Iris pigment epithelial cell (primary cell): ENCODE measurements around the gene ST6GALNAC1.
"Not testable (repeated sequence)": the region's sequence is repeated elsewhere in the genome, so short reads cannot be mapped to it uniquely, and the experiment has no call there.

ENCODE experiments used
- DNase-seq: peaks from one replicate; pipeline ENCODE4 v3.0.0-alpha.2; 2011; ENCODE audit warnings: low read depth

Gene ST6GALNAC1

DNA sequence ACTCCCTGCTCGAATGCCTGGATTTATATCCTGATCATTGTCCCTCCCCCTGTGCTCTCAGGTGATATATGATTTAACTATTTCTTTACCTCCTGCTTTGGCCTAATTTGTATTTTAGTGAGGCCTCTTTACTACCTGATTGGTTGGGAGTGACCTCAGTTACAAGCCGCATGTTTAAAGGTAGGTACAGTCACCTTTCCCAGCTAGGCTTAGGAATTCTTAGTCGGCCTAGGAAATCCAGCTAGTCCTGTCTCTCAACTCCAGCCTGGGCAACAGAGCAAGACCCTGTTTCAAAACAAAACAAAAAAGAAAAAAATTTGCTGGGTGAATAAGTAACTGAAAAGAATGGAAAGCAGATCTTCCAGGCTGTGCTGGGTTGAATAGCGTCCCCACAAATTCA lies 31.1 kb downstream of the ST6GALNAC1 start:
- DNase-seq = no peak

DNA sequence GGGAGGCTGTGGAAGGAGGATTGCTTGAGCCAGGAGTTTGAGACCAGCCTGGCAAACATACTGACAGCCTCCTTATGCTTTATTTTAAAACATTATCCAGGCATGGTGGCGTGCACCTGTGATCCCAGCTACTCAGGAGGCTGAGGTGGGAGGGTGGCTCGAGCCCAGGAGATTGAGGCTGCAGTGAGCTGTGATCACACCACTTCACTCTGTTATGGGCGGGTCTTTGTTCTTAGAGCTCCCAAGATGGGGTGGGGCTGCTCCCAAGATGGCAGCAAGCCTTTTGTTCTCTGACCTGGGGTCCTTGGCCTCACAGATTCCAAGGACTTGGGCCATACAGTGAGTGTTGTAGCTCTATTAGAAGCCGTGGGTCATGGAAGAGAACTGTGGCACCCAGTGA lies 31.8 kb downstream of the ST6GALNAC1 start:
- DNase-seq = no peak

DNA sequence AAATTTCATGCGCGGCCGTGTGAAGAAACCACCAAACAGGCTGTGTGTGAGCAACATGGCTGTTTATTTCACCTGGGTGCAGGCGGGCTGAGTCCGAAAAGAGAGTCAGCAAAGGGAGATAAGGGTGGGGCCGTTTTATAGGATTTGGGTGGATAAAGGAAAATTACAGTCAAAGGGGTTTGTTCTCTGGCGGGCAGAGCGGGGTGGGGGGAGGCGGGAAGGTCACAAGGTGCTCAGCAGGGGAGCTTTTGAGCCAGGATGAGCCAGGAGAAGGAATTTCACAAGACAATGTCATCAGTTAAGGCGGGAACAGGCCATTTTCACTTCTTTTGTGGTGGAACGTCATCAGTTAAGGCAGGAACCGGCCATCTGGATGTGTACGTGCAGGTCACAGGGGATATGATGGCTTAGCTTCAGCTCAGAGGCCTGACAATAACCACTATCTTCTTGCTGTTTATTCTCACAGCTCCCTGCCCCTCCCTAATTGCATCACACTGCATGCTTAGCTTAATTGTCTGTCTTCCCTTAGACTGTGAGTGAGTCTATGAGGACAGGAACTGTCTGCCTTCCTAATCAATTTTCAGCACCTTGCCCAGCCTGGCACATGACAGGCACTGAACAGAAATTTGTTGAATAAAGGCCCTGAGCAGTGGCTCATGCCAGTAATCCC lies 32.3 kb downstream of the ST6GALNAC1 start:
- DNase-seq = peak; percentile 16

DNA sequence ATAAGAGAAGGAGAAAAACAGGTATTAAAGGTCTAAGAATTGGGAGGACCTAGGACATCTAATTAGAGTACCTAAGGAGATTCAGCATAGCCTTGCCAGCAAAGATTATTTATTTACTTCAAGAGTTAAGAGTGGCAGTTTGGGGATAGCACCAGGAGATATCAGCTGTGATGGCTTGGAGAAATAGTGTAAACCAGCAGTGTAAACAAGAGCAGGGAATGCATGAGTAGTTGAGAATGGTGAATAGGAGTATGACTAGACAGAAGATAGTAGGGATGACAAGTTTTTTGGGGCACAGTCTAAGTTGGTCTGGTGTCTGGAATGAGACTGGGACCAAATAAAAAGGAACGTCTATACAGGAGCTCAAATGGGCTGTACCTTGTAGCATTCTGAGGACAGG lies 36.9 kb downstream of the ST6GALNAC1 start:
- not testable (repeated sequence) for DNase-seq

DNA sequence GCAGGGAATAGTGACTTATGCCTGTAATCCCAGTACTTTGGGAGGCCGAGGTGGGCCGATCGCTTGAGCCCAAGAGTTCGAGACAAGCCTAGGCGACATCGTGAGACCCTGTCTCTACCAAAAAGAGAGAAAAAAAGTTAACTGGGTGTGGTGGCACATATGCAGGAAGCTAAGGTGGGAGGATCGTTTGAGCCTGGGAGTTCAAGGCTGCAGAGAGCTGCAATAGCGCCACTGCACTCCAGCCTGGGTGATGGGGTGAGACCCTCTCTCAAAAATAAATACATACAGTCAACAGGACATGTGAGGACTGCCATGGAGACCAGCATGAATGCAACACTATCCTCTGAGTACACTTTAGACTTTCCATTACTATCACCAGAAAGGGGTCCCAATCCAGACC lies 42.5 kb downstream of the ST6GALNAC1 start:
- DNase-seq = no peak

DNA sequence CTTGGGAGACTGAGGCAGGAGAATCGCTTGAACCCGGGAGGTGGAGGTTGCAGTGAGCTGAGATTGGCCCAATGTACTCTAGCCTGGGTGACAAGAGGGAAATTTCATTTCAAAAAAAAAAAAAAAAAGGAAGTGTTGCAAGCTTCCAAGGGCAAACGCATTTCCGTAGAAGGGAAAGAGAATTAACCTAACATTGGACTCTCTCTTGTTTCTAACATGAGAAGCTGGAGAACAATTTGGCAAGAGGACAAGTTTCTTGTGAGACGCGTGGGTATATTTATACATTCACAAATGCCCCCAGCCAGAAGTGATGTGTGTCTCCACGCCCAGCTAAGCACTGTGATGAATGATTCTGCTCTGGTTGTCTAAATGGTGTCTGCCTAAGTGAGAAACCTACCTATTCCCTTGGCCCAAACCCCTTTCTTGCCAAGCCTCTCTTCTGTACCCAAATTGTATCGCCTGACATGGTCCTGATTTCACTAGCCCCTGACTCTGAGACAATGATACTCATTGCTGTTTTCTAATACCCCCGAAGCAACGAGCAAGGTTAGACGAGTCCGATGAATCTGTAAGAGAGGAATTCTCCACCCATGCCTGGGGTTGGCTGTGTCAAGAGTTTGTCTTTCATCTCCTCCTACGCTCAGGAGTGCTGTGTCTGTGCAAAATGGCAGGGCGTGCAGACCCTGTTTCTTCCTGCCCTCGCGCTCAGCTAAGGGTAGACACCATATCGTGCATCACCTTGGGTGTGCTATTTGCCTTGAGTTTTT lies 43.7 kb downstream of the ST6GALNAC1 start:
- DNase-seq = peak; percentile 31

DNA sequence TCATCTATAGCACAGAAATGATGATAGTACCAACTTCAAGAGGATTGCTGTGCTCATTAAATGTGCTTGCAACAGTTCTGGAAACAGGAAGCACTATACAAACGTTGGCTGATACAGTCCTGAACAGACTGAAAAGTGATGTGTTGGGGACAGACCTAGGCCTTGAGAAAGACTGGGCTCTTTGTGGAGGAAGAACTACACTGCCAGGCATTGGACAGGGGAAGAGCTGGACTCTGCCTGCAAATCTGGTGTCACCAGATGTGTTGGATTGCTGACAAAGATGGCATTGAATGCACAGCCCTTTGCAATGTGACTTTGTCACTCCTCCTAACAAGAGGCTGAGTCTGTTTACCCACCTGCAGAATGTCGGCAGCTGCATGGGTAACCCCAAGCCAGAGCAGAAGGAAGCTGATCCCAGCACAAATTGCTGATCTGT lies 45.5 kb downstream of the ST6GALNAC1 start:
- DNase-seq = no peak

DNA sequence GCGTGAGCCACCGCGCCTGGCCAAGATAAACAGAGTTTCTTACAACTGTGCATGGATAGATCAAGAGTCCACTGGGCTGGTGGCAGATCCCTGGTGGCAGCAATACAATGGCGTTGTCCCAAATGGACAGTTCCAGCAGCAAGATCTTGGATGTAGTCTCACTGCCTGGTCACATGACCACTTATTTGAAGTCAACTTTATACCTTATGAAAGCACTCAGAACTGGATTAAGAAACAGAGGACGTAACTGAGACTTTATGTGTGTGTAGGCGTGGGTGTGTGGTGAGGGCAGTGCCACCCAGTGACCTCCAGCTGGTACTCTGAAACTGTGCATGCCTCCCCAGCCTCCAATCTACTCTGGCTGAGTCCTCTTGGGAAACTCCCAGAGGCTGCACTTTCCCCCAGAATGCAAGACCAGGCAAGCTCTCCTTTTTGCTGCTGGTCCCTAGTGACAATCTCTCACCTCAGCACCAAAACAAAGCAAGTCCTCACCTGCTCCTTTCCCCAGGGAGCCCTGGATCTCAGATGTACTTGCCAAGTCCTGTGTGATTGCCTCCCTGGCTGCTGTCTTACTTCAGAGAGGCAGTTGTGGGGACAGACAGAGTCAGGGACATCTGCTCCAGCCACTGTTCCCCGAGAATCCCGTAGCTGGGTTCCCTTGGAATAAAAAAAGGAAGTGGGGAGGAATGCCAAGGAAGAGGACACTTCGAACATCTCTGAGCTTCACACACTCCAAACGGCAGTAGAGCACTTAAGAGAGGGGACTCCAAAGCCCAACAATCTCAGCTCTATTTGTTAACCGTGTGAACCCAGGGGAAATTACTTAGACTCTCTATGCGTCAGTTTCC lies 46.2 kb downstream of the ST6GALNAC1 start:
- no peak for DNase-seq

DNA sequence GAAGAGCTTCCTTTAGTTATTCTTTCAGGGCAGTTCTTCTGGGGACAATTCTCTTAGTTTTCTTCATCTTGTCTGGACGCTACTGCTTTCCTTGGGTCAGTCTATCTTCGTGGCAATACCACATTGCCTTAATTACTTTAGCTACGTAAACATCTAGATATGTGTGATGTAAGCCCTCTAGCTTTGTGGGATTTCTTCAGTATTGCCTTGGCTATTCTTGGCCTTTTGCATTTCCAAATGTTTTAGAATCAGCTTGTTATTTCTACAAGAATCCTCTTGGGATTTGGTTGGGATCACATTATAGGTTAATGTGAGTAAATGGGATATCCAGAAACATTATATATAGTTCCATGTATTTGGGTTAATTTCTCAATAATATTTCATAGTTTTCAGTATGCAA lies 48.9 kb downstream of the ST6GALNAC1 start:
- no peak for DNase-seq

DNA sequence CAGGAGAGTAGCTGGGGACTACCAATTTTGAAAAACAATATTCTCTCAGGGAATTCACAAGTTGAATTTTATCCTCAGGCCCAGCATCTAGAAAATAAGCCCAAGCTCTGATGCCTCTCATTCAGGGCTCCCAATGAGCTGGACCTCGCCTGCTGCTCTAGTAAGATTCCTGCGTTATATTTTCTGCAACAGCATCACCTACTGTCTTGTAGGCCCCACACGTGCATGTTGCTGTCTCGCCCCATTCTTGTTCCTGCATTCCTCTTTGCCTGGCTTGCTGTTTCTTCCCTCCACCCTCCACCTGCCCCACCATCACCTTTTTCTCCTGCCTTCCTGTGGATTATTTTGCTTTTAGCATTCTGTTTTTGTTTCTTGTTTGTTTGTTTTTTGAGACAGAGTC lies 49.6 kb downstream of the ST6GALNAC1 start:
- DNase-seq = no peak

DNA sequence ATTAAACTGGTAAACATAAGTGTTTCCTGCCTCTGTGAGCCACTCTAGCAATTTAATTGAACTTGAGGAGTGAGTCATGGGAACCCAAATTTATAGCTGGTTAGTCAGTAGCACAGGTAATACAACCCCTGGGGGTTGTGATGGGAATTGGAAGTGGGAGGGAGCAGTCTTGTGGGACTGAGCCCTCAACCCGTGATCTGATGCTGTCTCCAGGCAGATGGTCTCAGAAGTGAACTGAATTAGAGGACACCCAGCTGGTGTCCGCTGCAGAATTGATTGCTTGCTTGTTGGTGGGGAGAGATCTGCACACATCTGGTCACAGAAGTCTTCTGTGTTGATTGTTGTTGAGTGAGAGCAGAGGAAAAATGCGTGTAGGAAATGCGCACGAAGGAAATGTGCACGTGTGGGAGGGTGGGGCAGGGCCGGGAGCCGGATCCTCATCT lies 50.2 kb downstream of the ST6GALNAC1 start:
- no peak for DNase-seq

DNA sequence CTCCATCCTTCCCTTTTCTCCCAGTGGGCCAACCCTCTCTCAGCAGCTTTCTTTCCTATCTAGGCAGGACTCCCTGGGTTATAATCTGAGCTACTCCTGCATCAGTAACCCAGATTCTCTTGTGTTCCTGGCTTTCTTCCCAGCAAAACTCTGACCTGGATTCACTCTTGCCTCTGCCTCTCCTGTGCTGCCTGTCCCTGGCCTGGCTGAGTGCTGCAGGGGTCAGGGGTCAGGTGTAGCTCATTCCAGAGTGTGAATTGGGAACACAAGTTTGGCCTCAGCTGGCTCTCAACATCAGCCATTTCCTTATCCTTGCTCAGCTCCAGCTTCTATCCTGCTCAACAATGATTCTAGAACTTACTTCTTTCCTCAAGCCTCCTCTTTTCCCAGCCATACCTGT lies 55.4 kb downstream of the ST6GALNAC1 start:
- DNase-seq = no peak

DNA sequence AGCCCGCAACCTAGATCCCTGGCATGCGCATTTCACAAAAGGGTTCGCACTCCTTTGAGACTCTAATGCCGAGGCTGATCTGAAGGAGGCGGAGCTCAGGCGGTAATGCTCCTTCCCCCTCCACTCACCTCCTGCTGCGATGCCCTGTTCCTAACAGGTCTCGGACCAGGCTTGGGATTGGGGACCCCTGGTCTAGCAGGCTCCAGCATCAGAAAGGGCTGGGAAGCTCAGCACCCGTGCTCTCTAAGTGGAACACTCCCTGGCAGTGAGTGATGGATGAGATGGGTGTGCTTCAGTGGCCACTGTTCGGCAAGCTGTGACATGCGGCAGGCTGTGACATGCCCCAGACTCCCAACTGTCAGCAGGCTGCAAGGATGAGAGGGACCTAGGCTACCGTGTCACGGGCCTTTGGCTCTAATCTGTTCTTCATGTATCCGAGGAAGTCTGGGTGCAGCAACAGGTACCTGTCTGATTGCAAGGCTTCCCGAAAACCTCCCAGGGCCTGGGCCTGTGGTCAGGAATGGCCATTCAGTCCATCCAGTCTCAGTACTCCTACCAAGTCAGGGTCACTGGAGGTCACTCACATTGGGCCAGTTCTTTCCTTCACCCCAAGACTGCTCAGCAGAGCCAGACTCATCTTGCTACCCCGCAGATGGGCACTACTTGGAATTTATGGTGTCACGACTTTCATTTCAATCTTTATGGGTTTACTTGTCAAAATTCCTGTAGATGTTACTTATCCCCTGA lies 56.6 kb downstream of the ST6GALNAC1 start:
- DNase-seq = no peak

DNA sequence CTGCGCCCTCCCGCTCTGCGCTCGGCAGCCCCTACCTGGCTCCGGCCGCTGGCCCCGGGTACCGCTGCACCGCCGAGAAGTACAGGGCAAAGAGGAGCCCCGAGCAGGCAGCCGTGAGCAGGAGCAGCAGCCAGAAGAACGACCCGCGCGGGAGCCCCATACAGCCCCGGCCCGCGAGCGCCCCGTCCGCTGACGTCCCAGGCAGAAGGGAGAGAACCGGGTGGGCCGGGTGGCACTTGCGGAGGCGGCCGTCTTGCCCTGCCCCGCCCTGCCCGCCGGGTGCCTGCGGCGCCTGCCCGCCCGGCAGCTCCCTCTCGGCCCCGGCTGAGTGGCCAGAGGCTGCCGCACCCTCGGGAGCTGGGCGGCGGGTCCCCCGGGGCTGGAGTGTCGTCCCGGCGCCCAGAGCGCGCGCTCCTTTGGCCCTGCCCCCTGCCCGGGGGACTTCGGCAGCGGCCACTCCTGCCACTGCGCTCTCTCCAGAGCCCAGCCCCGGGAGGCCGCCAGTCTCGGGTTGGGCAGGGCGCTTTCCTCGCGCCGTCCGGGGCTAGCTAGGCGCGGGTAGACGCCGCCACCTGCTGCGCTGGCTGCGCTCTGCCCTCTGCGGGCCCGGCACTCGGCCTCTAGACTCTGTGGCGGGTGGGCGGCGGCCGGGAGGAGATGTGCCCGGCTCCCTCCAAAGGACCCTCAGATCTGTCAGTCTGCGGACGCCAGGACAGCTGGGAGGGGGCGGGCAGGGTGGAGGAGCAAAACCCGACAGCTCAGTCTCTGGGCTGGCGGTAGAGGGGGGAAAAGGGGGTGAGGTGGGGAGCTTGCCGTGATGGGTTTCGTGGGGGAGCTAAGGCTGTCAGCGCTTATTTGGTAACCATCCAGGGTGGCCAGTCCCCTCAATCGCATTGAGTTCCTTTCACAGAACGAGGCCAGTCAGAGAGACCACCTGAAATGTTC lies 57.6 kb downstream of the ST6GALNAC1 start, which contains the start of gene ST6GALNAC2:
Gene ST6GALNAC2 (minus strand): TSS at position 212 of the 945 bp plus-strand sequence. CDS start 52 bp downstream, at position 160.
- DNase-seq = peak; percentile 33

DNA sequence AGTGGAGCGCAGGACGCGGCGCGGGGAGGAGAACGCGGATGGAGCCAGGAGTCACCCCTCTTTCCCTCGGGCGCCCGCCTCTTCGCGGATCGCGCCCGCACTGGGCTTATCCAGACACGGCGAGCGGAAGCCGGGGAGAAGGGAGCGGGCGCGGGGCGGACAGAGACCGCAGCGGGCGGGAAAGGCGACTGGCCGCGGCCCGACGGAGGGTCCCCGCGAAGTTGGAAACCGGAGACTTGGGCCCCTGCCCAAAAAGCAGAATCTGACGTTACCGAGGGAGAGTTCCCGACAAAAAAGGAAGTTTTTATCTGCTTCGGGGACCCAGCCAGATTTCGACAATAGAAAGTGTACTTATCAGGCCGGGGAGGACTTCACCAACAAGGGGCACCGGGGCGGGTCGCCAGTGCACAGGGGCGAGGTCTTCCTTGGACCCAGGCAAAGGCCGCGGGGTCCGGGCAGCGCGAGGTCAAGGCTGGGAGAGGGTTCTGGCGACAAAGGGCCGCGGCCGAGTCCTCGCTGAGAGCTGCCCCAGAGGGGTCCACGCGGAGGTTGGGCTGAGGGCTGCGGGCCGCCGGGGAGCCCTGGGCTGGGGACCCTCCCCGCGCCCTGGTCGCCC lies 58.4 kb downstream of the ST6GALNAC1 start:
- DNase-seq = peak; percentile 30

DNA sequence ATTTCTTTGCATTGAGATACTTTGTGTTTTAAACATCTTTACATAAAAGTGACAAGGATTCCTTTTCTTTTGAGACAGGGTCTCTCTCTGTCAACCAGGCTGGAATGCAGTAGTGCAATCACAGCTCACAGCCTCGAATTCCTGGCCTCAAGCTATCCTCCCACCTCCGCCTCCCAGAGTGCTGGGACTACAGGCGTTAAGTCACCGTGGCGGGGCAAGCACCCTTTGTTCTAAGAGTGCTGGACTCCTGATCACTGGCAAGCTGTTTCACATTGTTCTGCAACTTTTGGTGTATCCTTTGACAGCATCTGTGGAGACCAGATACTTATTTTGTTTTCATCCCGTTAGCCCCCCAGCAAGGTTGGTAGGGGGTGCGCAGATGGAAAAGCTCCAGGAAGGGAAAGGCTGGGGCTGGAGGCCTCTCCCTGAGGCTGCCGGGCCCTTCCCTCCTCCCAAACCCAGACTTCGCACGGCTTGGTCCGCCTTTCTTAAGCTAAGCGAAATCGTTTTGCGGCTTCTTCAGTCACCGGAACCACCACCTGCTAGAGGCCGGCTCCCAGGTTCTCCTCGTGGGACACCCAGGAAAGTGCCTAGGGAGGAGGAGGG lies 59.0 kb downstream of the ST6GALNAC1 start:
- no peak for DNase-seq

DNA sequence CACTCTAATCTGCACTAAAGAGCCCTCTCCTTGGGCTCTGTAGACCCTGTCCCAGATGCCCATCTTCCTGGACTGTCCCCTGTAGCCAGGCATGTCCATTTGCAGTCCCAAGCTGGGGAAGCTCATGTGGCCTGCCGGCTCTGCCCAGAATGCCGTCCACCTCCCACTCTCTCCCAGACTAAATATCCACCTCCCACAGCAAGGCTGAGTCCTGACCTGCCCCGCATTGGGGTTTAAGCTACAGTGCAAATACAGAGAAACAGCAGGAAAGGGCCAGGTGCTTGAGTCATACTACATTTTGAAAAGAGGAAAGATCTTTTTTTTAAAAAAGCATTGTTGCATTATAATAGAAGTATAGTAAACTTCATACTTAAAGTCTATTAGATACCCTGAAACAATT lies 60.9 kb downstream of the ST6GALNAC1 start:
- no peak for DNase-seq

DNA sequence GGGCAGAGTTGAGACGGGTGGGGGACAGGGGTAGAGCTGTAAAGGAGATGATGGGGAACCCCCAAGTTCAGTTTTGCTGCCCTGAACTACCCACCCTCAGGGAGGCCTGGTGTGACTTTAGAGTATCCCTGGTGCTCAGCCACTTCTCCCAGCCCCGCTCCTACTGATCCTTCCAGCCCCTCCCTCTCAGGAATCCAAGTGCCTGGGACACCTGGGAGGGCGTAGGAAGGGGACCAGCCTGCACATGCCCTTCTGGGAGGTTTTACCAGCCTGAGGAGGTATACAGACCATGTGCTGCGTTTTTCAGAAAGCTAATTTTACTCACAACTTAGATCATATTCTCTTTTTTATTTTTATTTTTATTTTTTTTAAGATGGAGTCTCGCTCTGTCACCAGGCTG lies 62.0 kb downstream of the ST6GALNAC1 start:
- DNase-seq = no peak

DNA sequence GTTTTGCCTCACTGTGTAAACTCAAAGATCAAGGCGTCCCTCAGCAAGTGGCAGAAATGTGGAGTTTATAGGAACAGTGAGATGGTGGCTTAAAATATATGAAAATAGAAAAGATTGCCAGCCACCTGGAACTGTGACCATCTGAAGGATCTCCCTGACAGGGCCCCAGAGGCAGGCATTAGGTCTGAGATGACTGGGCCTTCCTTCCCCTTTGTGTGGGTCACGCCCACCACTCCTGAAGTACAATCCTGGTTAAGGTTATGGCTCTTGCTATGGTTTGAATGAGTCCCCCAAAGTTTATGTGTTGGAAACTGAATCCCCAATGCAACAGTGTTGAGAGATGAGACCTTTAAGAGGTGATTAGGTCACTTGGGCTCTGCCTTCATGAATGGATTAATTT lies 64.3 kb downstream of the ST6GALNAC1 start:
- DNase-seq = no peak

DNA sequence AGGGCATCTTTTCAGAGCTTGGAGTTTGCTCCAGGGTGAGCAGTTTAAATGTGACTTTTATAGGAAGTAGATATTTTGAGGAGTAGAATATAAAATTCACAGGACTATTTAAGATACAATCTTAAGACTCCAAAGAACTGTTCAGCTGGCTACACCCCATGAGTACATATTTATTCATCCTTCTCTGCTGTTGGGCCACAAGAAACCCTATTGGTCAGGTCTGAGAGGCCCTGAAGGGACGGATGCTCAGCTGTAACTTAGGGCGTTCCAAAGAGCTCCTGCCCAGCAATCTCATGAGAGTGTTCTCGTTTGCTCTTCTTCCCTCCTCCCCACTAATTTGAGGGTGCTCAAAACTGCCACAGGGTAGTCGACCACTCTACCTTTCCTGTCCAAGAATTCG lies 65.2 kb downstream of the ST6GALNAC1 start:
- DNase-seq = no peak
